ENCODE results near the gene ST7. TPM values are rescaled to one million over a fixed set of nuclear protein-coding genes. Genes with fewer than 3 reads are reported as not detected.

Gene ST7
- total RNA-seq, 2 experiments from 2014 or later, result 4.6 to 5.6 TPM

GRCh38 chr7:117202511-117202910 is 249.2 kb downstream of the ST7 start:
- Mint-ChIP-seq H3K9me3 (no peaks in the 10 kb centered on the region), H3K4me1 (no peaks in the 10 kb centered on the region), H3K36me3 (no peaks in the 10 kb centered on the region), H3K4me3 (no peak overlapping the region), H3K27ac (no peak overlapping the region), H3K27me3 (no peaks in the 10 kb centered on the region)
- DNase-seq (no peak), ATAC-seq (ENCODE audit: low read depth) (no peak)
- POLR2A ChIA-PET, result no interaction called here

- H3K27ac Mint-ChIP-seq, result no peak overlapping the region
- no peaks in the 10 kb centered on the region for H3K27me3 Mint-ChIP-seq
- H3K4me1 Mint-ChIP-seq, result no peaks in the 10 kb centered on the region
- no peak overlapping the region for H3K4me3 Mint-ChIP-seq
- no peaks in the 10 kb centered on the region for H3K36me3 Mint-ChIP-seq
- POLR2A ChIA-PET, result no interaction called here
- DNase-seq (no peak), ATAC-seq (ENCODE audit: low read depth) (no peak)
- H3K9me3 Mint-ChIP-seq, result no peaks in the 10 kb centered on the region
Observed at GRCh38 chr7:117203205-117203604, 249.9 kb downstream of the ST7 start.

- no peak for ATAC-seq (ENCODE audit: low read depth)
- Mint-ChIP-seq H3K4me3 (no peak overlapping the region), H3K9me3 (no peaks in the 10 kb centered on the region), H3K4me1 (no peaks in the 10 kb centered on the region), H3K27me3 (no peaks in the 10 kb centered on the region), H3K27ac (no peak overlapping the region), H3K36me3 (no peaks in the 10 kb centered on the region)
- POLR2A ChIA-PET, result no interaction called here
- DNase-seq, result no peak
Observed at GRCh38 chr7:117205873-117206272, 252.6 kb downstream of the ST7 start.

GRCh38 chr7:117208257-117208656 is 255.0 kb downstream of the ST7 start:
- POLR2A ChIA-PET, result no interaction called here
- H3K4me1 Mint-ChIP-seq, result no peaks in the 10 kb centered on the region
- no peaks in the 10 kb centered on the region for H3K36me3 Mint-ChIP-seq
- H3K4me3 Mint-ChIP-seq, result no peak overlapping the region
- H3K9me3 Mint-ChIP-seq, result no peaks in the 10 kb centered on the region
- no peak overlapping the region for H3K27ac Mint-ChIP-seq
- ATAC-seq (ENCODE audit: low read depth) (no peak), DNase-seq (no peak)
- no peaks in the 10 kb centered on the region for H3K27me3 Mint-ChIP-seq

GRCh38 chr7:117210397-117210796 is 257.1 kb downstream of the ST7 start:
- no peak for ATAC-seq (ENCODE audit: low read depth)
- Mint-ChIP-seq H3K27me3 (no peaks in the 10 kb centered on the region), H3K4me1 (no peaks in the 10 kb centered on the region), H3K4me3 (no peak overlapping the region), H3K9me3 (no peaks in the 10 kb centered on the region), H3K27ac (no peak overlapping the region), H3K36me3 (no peaks in the 10 kb centered on the region)
- no peak for DNase-seq
- POLR2A ChIA-PET, result no interaction called here

GRCh38 chr7:117210908-117211307 is 257.6 kb downstream of the ST7 start:
- DNase-seq (no peak), ATAC-seq (ENCODE audit: low read depth) (no peak)
- POLR2A ChIA-PET, result no interaction called here
- no peaks in the 10 kb centered on the region for H3K4me1 Mint-ChIP-seq
- no peaks in the 10 kb centered on the region for H3K9me3 Mint-ChIP-seq
- H3K27ac Mint-ChIP-seq, result no peak overlapping the region
- no peaks in the 10 kb centered on the region for H3K36me3 Mint-ChIP-seq
- H3K4me3 Mint-ChIP-seq, result no peak overlapping the region
- H3K27me3 Mint-ChIP-seq, result no peaks in the 10 kb centered on the region

- no peaks in the 10 kb centered on the region for H3K27me3 Mint-ChIP-seq
- ATAC-seq (ENCODE audit: low read depth), result no peak
Observed at GRCh38 chr7:117211614-117212013, 258.3 kb downstream of the ST7 start.

GRCh38 chr7:117212969-117213877 is 259.9 kb downstream of the ST7 start:
- POLR2A ChIA-PET, result no interaction called here
- no peaks in the 10 kb centered on the region for H3K36me3 Mint-ChIP-seq
- DNase-seq (peak; percentile 36), ATAC-seq (ENCODE audit: low read depth) (no peak)
- H3K4me1 Mint-ChIP-seq, result no peaks in the 10 kb centered on the region
- no peaks in the 10 kb centered on the region for H3K27me3 Mint-ChIP-seq
- no peak overlapping the region for H3K27ac Mint-ChIP-seq
- no peaks in the 10 kb centered on the region for H3K9me3 Mint-ChIP-seq
- no peak overlapping the region for H3K4me3 Mint-ChIP-seq

More at GRCh38 chr7:117211614-117212013, 258.3 kb downstream of the ST7 start:
- no peaks in the 10 kb centered on the region for H3K9me3 Mint-ChIP-seq
- H3K36me3 Mint-ChIP-seq, result no peaks in the 10 kb centered on the region
- no peaks in the 10 kb centered on the region for H3K4me1 Mint-ChIP-seq
- POLR2A ChIA-PET, result no interaction called here
- DNase-seq, result no peak
- no peak overlapping the region for H3K27ac Mint-ChIP-seq
- H3K4me3 Mint-ChIP-seq, result no peak overlapping the region

- H3K36me3 Mint-ChIP-seq, result no peaks in the 10 kb centered on the region
- H3K4me3 Mint-ChIP-seq, result no peak overlapping the region
- H3K27ac Mint-ChIP-seq, result no peak overlapping the region
- H3K4me1 Mint-ChIP-seq, result no peaks in the 10 kb centered on the region
- H3K27me3 Mint-ChIP-seq, result no peaks in the 10 kb centered on the region
- DNase-seq, result no peak
- no peaks in the 10 kb centered on the region for H3K9me3 Mint-ChIP-seq
- POLR2A ChIA-PET, result no interaction called here
- ATAC-seq (ENCODE audit: low read depth), result no peak
Observed at GRCh38 chr7:117216010-117216409, 262.7 kb downstream of the ST7 start.

GRCh38 chr7:117216436-117217069 is 263.3 kb downstream of the ST7 start:
- Mint-ChIP-seq H3K9me3 (no peaks in the 10 kb centered on the region), H3K36me3 (no peaks in the 10 kb centered on the region), H3K27ac (no peak overlapping the region), H3K4me1 (no peaks in the 10 kb centered on the region), H3K4me3 (no peak overlapping the region), H3K27me3 (no peaks in the 10 kb centered on the region)
- no peak for DNase-seq
- ATAC-seq (ENCODE audit: low read depth), result no peak
- POLR2A ChIA-PET, result no interaction called here

- POLR2A ChIA-PET, result no interaction called here
- ATAC-seq (ENCODE audit: low read depth), result no peak
- H3K4me1 Mint-ChIP-seq, result no peaks in the 10 kb centered on the region
- H3K9me3 Mint-ChIP-seq, result no peaks in the 10 kb centered on the region
- H3K27ac Mint-ChIP-seq, result no peak overlapping the region
- H3K36me3 Mint-ChIP-seq, result no peaks in the 10 kb centered on the region
- H3K4me3 Mint-ChIP-seq, result no peak overlapping the region
- DNase-seq, result no peak
- H3K27me3 Mint-ChIP-seq, result no peaks in the 10 kb centered on the region
Observed at GRCh38 chr7:117217106-117218035, 264.1 kb downstream of the ST7 start.

- no peak overlapping the region for H3K27ac Mint-ChIP-seq
- no peak overlapping the region for H3K4me3 Mint-ChIP-seq
Observed at GRCh38 chr7:117218700-117219099, 265.4 kb downstream of the ST7 start.

GRCh38 chr7:117219485-117219884 is 266.2 kb downstream of the ST7 start:
- no peaks in the 10 kb centered on the region for H3K9me3 Mint-ChIP-seq
- H3K4me3 Mint-ChIP-seq, result no peak overlapping the region
- H3K36me3 Mint-ChIP-seq, result no peaks in the 10 kb centered on the region
- no peaks in the 10 kb centered on the region for H3K27me3 Mint-ChIP-seq
- ATAC-seq (ENCODE audit: low read depth) (no peak), DNase-seq (no peak)
- H3K27ac Mint-ChIP-seq, result no peak overlapping the region
- no peaks in the 10 kb centered on the region for H3K4me1 Mint-ChIP-seq
- POLR2A ChIA-PET, result no interaction called here

More at GRCh38 chr7:117218700-117219099, 265.4 kb downstream of the ST7 start:
- Mint-ChIP-seq H3K4me1 (no peaks in the 10 kb centered on the region), H3K27me3 (no peaks in the 10 kb centered on the region), H3K9me3 (no peaks in the 10 kb centered on the region), H3K36me3 (no peaks in the 10 kb centered on the region)
- no peak for DNase-seq
- no peak for ATAC-seq (ENCODE audit: low read depth)
- POLR2A ChIA-PET, result no interaction called here
